G401.6 (cell line): ENCODE measurements around the gene TMPRSS13.

Experiments
- FAIRE-seq: peaks from 2 replicates; lab custom pipeline; 2012; peaks lifted over from hg19 to GRCh38; lab: Jason Lieb, UNC

Gene TMPRSS13

GRCh38 chr11:117887431-117888138, 41.6 kb downstream of the TMPRSS13 start:
- FAIRE-seq = no peak

DNA sequence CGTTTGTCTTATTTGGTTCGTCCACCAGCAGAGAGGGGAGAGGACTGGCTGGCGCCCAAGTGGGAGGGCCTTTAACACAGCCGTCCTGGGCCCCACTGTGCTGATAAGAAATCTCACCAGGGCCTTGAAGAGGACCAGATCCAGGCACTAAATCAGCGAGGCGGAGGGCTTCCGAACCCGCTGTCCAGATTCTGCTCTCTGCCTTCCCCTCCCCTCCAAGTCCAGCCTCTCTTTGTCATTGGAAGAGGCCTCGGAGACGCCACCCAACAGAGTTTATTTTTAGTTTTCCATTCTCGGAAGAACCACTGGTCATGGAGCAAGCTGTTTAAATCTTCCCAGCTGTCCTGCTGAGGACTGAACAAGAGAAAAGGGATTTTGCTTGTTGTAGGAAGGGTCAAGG, 43.4 kb downstream of the TMPRSS13 start:
- no peak for FAIRE-seq

GRCh38 chr11:117884994-117885393, 44.2 kb downstream of the TMPRSS13 start:
- FAIRE-seq = no peak

DNA sequence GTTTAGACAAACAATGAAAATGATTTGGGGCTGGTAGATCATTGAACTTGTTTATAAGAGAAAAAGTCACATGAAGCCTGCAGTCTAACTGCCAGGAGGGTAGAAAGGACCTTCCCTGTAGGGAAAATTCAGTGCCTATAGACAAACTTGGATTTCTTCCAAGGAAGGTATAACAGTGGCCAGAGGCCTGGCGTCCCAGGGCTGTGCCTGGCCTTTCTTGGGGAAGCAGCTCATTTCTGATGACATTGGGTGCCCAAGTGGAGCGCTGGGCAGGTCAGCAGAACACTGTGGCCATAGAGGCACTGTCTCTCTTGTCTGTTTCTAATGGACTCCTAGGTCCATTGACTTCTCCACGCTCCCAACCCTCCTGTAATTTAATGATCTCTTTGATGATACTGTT, 46.1 kb downstream of the TMPRSS13 start:
- no peak for FAIRE-seq

DNA sequence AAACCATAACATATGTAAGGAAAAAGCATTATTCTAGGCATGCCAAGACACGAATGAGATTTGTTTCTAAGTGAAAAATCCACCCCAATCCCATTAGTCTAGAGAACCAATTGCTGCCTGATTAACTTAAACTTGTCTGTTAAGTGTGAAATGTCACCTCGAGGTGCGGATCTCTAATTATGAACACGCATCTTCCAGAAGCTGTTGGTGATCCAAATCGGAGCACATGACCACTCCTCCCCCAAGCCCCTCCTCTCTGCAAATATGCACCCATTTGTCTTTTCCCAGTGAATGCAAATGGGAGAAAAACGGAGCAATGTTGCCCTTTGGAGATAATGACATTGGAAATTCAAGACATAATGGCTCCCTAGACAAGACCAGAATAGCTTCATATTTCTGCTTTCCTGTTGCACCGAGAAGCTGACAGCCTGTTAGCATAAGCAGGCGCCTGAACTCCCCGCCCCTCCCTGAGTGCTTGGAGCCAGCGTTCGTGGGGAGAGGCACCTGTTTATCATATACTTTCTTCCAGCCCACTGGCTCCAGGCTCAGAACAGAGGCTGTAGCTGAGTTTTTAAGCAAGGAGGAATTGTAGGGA, 46.8 kb downstream of the TMPRSS13 start:
- no peak for FAIRE-seq

DNA sequence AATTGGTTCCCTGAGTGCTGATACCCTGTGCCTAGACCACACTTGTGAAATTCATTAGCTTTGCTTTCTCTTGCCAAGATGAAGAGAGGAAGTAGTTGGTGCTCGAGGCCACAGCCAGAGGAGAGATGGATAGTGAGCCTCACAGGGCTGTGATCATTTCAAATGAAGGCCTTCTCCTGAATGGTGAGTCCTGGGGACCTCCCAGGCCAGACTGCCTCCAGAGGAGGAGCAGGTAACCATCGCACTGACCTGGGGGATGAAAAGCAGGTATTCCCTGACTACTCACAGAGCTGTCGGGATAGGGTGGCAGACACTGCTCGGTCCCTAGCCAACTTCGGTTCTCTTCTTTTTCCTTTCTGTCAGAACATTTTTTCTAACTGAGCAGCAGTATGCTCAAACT, 48.0 kb downstream of the TMPRSS13 start:
- no peak for FAIRE-seq

DNA sequence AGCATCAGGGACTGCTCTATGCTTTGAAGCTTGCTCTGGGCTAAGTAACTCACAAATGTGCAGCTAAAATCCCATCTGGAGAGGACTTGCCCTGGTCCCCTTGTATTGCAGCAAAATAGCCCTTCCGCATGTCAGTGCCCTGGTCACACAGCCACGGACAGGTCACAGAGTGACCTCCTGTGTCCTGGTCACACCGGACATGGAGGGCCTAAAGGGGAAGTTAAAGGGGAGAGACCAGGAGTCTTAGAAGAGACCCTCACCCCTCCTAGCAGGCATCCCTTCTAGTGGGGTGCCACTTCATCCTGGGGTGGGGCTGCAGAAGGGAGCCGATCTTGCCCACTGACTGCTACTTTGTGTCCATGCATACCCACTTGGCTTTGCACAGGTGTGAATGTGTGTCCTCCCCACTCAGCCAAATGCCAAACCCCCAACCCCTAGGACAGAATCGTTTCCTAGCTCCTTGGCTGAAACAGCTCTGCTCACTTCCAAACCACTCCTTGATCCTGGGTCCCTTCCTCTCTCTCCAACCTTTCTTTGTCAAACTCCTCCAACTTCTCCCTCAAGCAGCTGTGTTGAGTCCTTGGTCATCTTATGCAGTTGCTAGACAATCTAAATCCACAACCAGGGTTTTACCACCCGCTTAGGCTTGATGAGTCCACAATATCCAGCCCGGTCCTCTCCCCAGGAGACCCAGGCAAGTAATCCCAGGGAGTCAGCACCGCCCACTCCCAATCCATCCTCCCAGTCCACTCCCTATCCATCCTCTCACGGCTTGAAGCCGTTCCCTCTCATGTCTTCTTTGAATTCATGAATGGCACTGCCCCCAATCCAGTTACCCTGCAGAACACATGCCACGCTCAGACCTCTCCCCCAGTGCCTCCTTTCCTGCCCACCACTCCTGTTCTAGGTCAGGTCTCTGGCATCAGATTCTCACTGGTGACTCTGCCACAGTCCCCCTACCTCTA, 49.4 kb downstream of the TMPRSS13 start:
- no peak for FAIRE-seq

GRCh38 chr11:117878939-117879475, 50.2 kb downstream of the TMPRSS13 start:
- no peak for FAIRE-seq

GRCh38 chr11:117878314-117878938, 50.8 kb downstream of the TMPRSS13 start:
- no peak for FAIRE-seq

GRCh38 chr11:117877120-117877784, 52.0 kb downstream of the TMPRSS13 start:
- no peak for FAIRE-seq

DNA sequence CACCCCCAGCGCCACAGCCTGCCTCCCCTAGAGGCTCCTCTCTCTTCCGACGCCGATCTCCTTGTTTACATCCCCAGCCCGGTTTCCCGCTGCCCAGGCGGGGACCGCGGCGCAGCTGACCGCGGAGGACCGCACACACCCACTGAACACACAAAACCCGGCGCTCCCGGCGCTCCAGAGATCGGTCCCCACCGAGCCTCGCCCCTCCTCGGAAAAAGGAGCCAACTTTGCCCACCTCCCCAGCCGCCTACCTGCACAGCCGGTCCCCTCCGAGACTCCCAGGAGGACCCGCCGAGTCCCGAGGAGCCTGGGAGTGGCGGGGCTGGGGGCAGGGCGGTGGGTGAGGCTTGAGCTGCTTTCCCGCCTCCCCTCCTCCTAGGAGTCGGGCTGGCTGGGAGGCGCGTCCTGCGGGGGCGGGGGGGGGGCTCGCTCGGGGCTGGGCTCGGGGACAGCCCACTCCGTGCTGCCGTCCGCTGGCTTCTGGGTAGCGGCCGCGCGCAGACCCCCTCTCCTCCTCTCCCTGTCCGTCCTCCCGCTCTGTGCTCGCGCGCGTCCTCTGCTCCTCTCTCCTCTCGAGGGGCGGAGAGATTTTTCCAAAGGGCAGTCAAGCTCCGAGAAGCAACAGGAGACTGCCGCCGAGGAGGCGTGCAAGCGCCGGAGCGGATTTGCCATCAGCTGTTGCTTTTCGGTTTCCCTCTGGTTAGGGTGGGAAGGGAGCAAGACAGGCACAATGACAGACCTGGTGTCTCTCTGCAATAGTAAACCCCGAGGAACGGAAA, 52.7 kb downstream of the TMPRSS13 start, which contains the start of gene FXYD6:
Gene FXYD6, minus strand, starts transcription at position 318 of the 779 bp plus-strand sequence. CDS start 33,882 bp downstream, outside the sequence.
- no peak for FAIRE-seq

GRCh38 chr11:117876059-117876340, 53.2 kb downstream of the TMPRSS13 start:
- no peak for FAIRE-seq

- no peak for FAIRE-seq
Measured at GRCh38 chr11:117875382-117876058, 53.7 kb downstream of the TMPRSS13 start.

DNA sequence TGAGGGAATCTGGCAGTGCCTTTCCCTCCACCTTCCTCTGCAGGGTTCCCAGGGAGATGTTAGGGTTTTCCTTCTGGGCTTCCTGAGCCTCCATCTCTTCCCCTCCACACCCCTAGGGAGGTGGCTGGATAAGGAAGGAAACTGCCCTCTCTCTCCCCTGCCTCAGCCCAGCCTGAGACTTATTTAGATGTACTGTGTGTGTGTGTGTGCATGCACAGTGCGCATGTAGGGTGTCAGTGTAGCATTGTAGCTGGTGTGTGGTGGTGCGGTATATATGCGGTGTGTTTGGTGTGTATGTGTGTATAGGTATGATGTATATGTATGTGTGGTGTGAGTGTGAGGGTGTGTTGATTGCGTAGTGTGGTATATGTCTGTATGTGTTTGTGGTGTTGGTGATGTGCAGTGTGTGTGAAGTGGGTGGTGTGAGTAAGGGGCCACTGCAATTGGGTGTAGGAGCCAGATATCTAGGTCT, 54.3 kb downstream of the TMPRSS13 start:
- FAIRE-seq = no peak

DNA sequence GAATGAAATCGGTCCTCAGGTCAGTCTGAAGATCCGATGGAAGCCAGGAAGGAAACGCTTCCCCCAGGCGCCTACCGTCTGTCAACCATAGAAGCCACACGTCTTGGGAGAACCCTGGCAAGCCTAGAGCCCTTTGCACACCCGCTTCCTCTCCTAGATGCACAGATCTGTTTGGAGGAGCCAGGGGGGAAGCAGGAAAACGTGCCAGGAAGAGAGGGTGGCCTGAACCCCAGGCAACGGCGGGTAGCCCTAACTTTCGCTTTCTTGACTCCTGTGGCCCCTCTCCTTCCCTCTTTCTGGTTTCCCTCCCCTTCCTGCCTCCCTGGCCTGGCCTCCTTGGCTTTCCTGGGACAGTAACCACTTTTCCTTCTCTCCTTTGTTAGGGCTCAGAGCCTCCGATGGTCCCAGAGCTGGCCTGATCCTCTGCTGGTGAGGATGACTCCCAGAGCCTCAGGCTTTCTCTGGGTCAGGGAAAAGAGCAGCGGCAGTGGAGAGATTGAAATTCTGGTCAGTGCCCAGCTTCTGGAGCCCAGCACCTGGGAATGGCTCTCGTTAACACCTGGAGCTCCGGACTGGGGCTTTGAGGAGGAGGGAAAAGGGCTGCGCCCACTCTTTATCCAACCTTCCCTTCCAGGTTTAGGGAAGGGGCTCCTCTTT, 54.8 kb downstream of the TMPRSS13 start:
- FAIRE-seq = no peak

- no peak for FAIRE-seq
Measured at GRCh38 chr11:117873828-117874125, 55.4 kb downstream of the TMPRSS13 start.

DNA sequence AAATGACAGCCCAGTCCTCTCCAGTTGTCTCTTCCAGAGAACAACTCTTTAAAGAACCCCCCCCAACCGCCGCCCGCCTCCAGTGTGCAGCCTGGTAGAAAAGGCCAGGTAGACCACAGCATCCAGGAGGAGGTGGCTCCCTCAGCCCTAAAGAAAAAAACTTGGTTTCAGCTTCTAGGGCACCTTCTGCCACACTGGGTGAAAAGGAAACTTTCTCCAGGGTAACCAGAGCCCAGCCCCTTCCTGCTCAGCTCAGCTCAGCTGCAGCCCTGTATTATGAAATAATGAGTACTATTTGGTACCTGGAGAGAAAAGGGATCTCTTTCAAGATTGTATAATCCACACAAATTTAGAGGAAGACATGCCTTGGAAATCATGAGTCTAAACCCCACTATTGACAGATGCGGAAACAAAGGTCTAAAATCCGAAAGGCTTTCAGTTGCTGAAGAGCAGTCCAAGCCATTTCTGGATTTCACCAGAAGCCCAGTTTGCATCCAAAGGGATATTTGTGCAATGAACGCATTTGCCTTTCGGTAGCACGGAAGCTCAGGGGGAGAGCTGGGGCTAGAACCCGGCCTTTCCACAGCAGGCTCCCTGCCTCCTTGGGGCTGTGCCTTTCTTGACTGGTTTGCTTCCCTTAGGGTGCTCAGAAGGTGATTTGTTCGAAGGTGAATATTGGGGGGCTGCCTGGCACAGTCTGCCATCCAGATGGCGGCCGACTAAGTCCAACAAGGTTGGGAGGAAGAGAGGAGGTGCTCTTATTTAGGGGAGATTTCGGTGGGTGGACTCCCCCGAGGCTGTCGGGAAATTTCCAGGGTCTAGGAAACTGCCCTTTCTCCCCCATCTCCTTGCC, 56.0 kb downstream of the TMPRSS13 start:
- FAIRE-seq = no peak

DNA sequence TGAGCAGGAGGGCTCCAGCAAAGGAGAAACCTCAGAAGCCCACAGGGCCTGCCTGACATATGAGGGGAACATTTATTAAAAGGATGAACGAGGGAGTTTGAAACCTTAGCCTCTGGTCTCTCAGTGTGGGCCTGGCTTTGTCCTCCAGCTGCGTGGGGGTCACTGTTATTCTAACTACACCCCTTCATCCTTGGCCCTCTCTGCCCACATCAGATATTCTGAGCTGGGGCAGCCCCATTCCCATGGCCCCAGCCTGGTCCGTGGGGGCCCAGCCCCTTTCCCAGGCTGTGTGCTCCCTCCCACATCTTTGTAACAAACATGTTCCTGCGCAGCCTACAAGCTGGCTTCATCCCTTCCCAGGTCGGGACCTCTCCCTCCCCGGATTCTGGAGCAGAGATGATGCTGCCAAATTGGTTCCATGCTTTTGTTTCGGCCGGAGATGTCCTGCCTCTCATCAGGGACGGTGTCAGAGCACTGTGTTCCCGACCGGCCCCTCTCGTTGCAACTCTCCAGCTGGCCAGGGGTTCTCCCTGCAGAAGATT, 56.7 kb downstream of the TMPRSS13 start:
- FAIRE-seq = no peak

DNA sequence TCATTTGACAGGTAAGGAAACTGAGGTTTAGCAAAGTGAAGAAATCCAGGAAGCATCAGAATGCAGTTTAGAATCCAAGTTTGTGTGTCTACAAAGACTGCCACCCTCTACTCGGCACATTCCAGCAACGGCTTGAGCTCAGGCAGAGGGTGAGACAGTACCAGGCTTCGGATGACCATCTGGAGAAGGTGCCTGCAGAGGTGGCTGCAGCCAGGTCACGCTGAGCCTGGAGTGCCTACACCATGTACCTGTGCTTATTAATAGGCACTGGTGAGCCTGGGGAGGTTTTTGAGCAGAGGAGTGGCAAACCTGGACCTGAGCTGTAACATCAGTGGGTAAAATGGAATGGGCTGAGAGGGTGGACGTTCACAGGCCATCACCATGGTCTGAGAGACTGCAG, 57.4 kb downstream of the TMPRSS13 start:
- no peak for FAIRE-seq
